Measurements from ENCODE around the gene SEC14L3. TPM values are rescaled to one million over a fixed set of nuclear protein-coding genes. Genes with fewer than 3 reads are reported as not detected.

Gene SEC14L3
- total and polyA plus RNA-seq, 8 donors: 0.05 TPM; not detected in 7

GRCh38 chr22:30506507-30506968 is 34.7 kb upstream of the SEC14L3 start:
- no peaks in the 10 kb centered on the region for H3K4me1 ChIP-seq
- no peaks in the 10 kb centered on the region for H3K36me3 ChIP-seq
- intact Hi-C loops (cut with DNase I): no loop called here
- peak in 1 of 6 donors; percentile 24 for DNase-seq
- H3K27ac ChIP-seq: no peak overlapping the region
- no peak overlapping the region for H3K4me3 ChIP-seq
- TF ChIP-seq CTCF (IDR thresholded peaks at IDR 0.05): no peak
- H3K27me3 ChIP-seq: peaks cover 0 to 6% (median 0%) of the 10 kb centered on the region in 4 donors
- ATAC-seq: peak in 2 of 4 donors; percentile 18 to 42
- WGBS, 2 donors: 58 to 67% methylated on average over 8 of the region's 8 CpGs
- no peak for FAIRE-seq
- no peaks in the 10 kb centered on the region for H3K9me3 ChIP-seq

GRCh38 chr22:30503551-30503950 is 31.7 kb upstream of the SEC14L3 start:
- no peak for ATAC-seq
- intact Hi-C loops (cut with DNase I): no loop called here
- TF ChIP-seq CTCF (IDR thresholded peaks at IDR 0.05): no peak
- Histone ChIP-seq H3K9me3 (no peaks in the 10 kb centered on the region), H3K4me3 (no peak overlapping the region), H3K27ac (no peak overlapping the region), H3K27me3 (peaks cover 0 to 6% (median 0%) of the 10 kb centered on the region in 4 donors), H3K36me3 (no peaks in the 10 kb centered on the region), H3K4me1 (no peaks in the 10 kb centered on the region)
- FAIRE-seq: no peak
- DNase-seq: no peak
- 70 to 85% methylated on average over 12 of the region's 12 CpGs for WGBS, 2 donors

GRCh38 chr22:30502911-30503310 is 31.1 kb upstream of the SEC14L3 start:
- no peak for ATAC-seq
- H3K36me3 ChIP-seq: no peaks in the 10 kb centered on the region
- peaks cover 0 to 6% (median 0%) of the 10 kb centered on the region in 4 donors for H3K27me3 ChIP-seq
- H3K4me3 ChIP-seq: no peak overlapping the region
- no peak overlapping the region for H3K27ac ChIP-seq
- DNase-seq: no peak
- no peak for FAIRE-seq
- WGBS, 2 donors: 64 to 76% methylated on average over 3 of the region's 3 CpGs
- no peak for TF ChIP-seq CTCF (IDR thresholded peaks at IDR 0.05)
- H3K9me3 ChIP-seq: no peaks in the 10 kb centered on the region
- no peaks in the 10 kb centered on the region for H3K4me1 ChIP-seq
- intact Hi-C loops (cut with DNase I): no loop called here

GRCh38 chr22:30502153-30502552 is 30.3 kb upstream of the SEC14L3 start:
- Histone ChIP-seq H3K36me3 (no peaks in the 10 kb centered on the region), H3K4me1 (no peaks in the 10 kb centered on the region), H3K27ac (no peak overlapping the region), H3K9me3 (no peaks in the 10 kb centered on the region), H3K27me3 (peaks cover 0 to 6% (median 0%) of the 10 kb centered on the region in 4 donors), H3K4me3 (no peak overlapping the region)
- ATAC-seq (no peak), FAIRE-seq (no peak), DNase-seq (no peak)
- intact Hi-C loops (cut with DNase I): no loop called here
- 69 to 83% methylated on average over 4 of the region's 4 CpGs for whole genome bisulfite sequencing, 2 donors
- TF ChIP-seq CTCF (IDR thresholded peaks at IDR 0.05): no peak

- Histone ChIP-seq H3K36me3 (no peaks in the 10 kb centered on the region), H3K4me3 (no peak overlapping the region), H3K4me1 (no peaks in the 10 kb centered on the region), H3K27me3 (peaks cover 0 to 5% (median 0%) of the 10 kb centered on the region in 4 donors), H3K27ac (no peak overlapping the region), H3K9me3 (no peaks in the 10 kb centered on the region)
- ATAC-seq (no peak), DNase-seq (no peak), FAIRE-seq (no peak)
- intact Hi-C loops (cut with DNase I): no loop called here
- WGBS, 2 donors: 70 to 80% methylated on average over 6 of the region's 6 CpGs
- no peak for TF ChIP-seq CTCF (IDR thresholded peaks at IDR 0.05)
Measured at GRCh38 chr22:30500628-30501027, 28.8 kb upstream of the SEC14L3 start.

Data from pancreas (tissue), 10 donors.